ENCODE data around the gene GPANK1. TPM values are rescaled to one million over a fixed set of nuclear protein-coding genes. Genes with fewer than 3 reads are reported as not detected.

The GPANK1 gene
- total and polyA plus RNA-seq, 2 donors (not counting 1 experiment from before 2014, with no cell fraction given): 13.1 to 15.0 TPM

GRCh38 chr6:31643818-31644454 is 20.9 kb downstream of the GPANK1 start:
- no peaks in the 10 kb centered on the region for H3K79me2 ChIP-seq (ENCODE audit: control insufficient read depth, insufficient read depth, low read length)
- H4K20me1 ChIP-seq (ENCODE audit: control insufficient read depth, extremely low read depth, insufficient read depth, low read length): no peaks in the 10 kb centered on the region
- no peaks in the 10 kb centered on the region for H3K9me3 ChIP-seq (ENCODE audit: control insufficient read depth, insufficient read depth, low read depth, low read length)
- peaks cover 35% of the 10 kb centered on the region for H3K36me3 ChIP-seq (ENCODE audit: control insufficient read depth, insufficient read depth, low read length)
- no peaks in the 10 kb centered on the region for H3K27me3 ChIP-seq (ENCODE audit: control insufficient read depth, insufficient read depth, low read length)
- DNase-seq (ENCODE audit: low read depth in 2 of 2): no peak
- H3K9ac ChIP-seq (ENCODE audit: insufficient read depth, low read length): no peak overlapping the region
- H3K4me1 ChIP-seq (ENCODE audit: control insufficient read depth, extremely low read depth, insufficient read depth, low read length): no peaks in the 10 kb centered on the region
- no peak overlapping the region for H2AFZ ChIP-seq (ENCODE audit: low read length)
- no peak for TF ChIP-seq CTCF (conservative IDR thresholded peaks at IDR 0.05 in 1 of 2, IDR thresholded peaks at IDR 0.05 in 1 of 2; ENCODE audit: low read depth in 1 of 2, low read length in 2 of 2)
- TF ChIP-seq EZH2 (IDR thresholded peaks at IDR 0.05; ENCODE audit: low read length, missing control alignments): no peak
- H3K27ac ChIP-seq (ENCODE audit: insufficient read depth, low read length): no peak overlapping the region
- H3K4me3 ChIP-seq (replicated peaks in 1 of 4; ENCODE audit: control extremely low read depth in 1 of 4, insufficient read depth in 1 of 4, low read depth in 3 of 4, low read length in 4 of 4): no peak overlapping the region
- H3K4me2 ChIP-seq (ENCODE audit: extremely low read depth, insufficient read depth, low read length): no peak overlapping the region

- H3K9ac ChIP-seq (ENCODE audit: insufficient read depth, low read length): no peak overlapping the region
- no peaks in the 10 kb centered on the region for H3K9me3 ChIP-seq (ENCODE audit: control insufficient read depth, insufficient read depth, low read depth, low read length)
- no peak for DNase-seq (ENCODE audit: low read depth in 2 of 2)
- H4K20me1 ChIP-seq (ENCODE audit: control insufficient read depth, extremely low read depth, insufficient read depth, low read length): no peaks in the 10 kb centered on the region
- no peak for TF ChIP-seq EZH2 (IDR thresholded peaks at IDR 0.05; ENCODE audit: low read length, missing control alignments)
- no peaks in the 10 kb centered on the region for H3K4me1 ChIP-seq (ENCODE audit: control insufficient read depth, extremely low read depth, insufficient read depth, low read length)
- H2AFZ ChIP-seq (ENCODE audit: low read length): no peak overlapping the region
- no peaks in the 10 kb centered on the region for H3K79me2 ChIP-seq (ENCODE audit: control insufficient read depth, insufficient read depth, low read length)
- no peak overlapping the region for H3K4me2 ChIP-seq (ENCODE audit: extremely low read depth, insufficient read depth, low read length)
- H3K36me3 ChIP-seq (ENCODE audit: control insufficient read depth, insufficient read depth, low read length): peaks cover 30% of the 10 kb centered on the region
- no peaks in the 10 kb centered on the region for H3K27me3 ChIP-seq (ENCODE audit: control insufficient read depth, insufficient read depth, low read length)
- no peak overlapping the region for H3K27ac ChIP-seq (ENCODE audit: insufficient read depth, low read length)
- no peak overlapping the region for H3K4me3 ChIP-seq (replicated peaks in 1 of 4; ENCODE audit: control extremely low read depth in 1 of 4, insufficient read depth in 1 of 4, low read depth in 3 of 4, low read length in 4 of 4)
Measured at GRCh38 chr6:31642798-31643570, 21.8 kb downstream of the GPANK1 start.

- Histone ChIP-seq H2AFZ (ENCODE audit: low read length) (no peak overlapping the region), H3K27me3 (ENCODE audit: control insufficient read depth, insufficient read depth, low read length) (no peaks in the 10 kb centered on the region), H3K4me2 (ENCODE audit: extremely low read depth, insufficient read depth, low read length) (no peak overlapping the region), H4K20me1 (ENCODE audit: control insufficient read depth, extremely low read depth, insufficient read depth, low read length) (no peaks in the 10 kb centered on the region), H3K4me3 (replicated peaks in 1 of 4; ENCODE audit: control extremely low read depth in 1 of 4, insufficient read depth in 1 of 4, low read depth in 3 of 4, low read length in 4 of 4) (no peak overlapping the region), H3K9me3 (ENCODE audit: control insufficient read depth, insufficient read depth, low read depth, low read length) (no peaks in the 10 kb centered on the region), H3K79me2 (ENCODE audit: control insufficient read depth, insufficient read depth, low read length) (no peaks in the 10 kb centered on the region), H3K27ac (ENCODE audit: insufficient read depth, low read length) (no peak overlapping the region), H3K9ac (ENCODE audit: insufficient read depth, low read length) (no peak overlapping the region), H3K36me3 (ENCODE audit: control insufficient read depth, insufficient read depth, low read length) (peaks cover 36% of the 10 kb centered on the region), H3K4me1 (ENCODE audit: control insufficient read depth, extremely low read depth, insufficient read depth, low read length) (no peaks in the 10 kb centered on the region)
- no peak for DNase-seq (ENCODE audit: low read depth in 2 of 2)
- TF ChIP-seq EZH2 (IDR thresholded peaks at IDR 0.05; ENCODE audit: low read length, missing control alignments): no peak
- TF ChIP-seq CTCF (conservative IDR thresholded peaks at IDR 0.05 in 1 of 2, IDR thresholded peaks at IDR 0.05 in 1 of 2; ENCODE audit: low read depth in 1 of 2, low read length in 2 of 2): no peak
Measured at GRCh38 chr6:31641370-31641769, 23.4 kb downstream of the GPANK1 start.
